WTC11 (cell line): ENCODE data around the gene CSPG4.

Experiments
- ETV6 ChIP-seq: sonication (generic); formaldehyde crosslinking; IDR thresholded peaks from 2 replicates; pipeline ENCODE4 v1.8.1; 2022; ENCODE audit warnings: mild to moderate bottlenecking, missing genetic modification reagents
- GABPB1 ChIP-seq: sonication (generic); formaldehyde crosslinking; IDR thresholded peaks from 2 replicates; pipeline ENCODE4 v1.8.1; 2023; ENCODE audit warnings: mild to moderate bottlenecking, missing genetic modification reagents
- HMGA2 ChIP-seq: fragments of 250-450 bp; sonication (Bioruptor Pico); IDR thresholded peaks from 2 replicates; pipeline ENCODE4 v1.4.0; 2021; ENCODE audit warnings: mild to moderate bottlenecking, moderate library complexity
- JUN ChIP-seq: sonication (generic); formaldehyde crosslinking; IDR thresholded peaks from 2 replicates; pipeline ENCODE4 v1.8.0; 2023; ENCODE audit warnings: mild to moderate bottlenecking, missing genetic modification reagents
- NR3C1 ChIP-seq: sonication (generic); formaldehyde crosslinking; conservative IDR thresholded peaks from 2 replicates; pipeline ENCODE4 v1.8.1; 2023; ENCODE audit warnings: low read depth, mild to moderate bottlenecking, missing genetic modification reagents
- SMAD4 ChIP-seq: sonication (generic); formaldehyde crosslinking; IDR thresholded peaks from 2 replicates; pipeline ENCODE4 v1.8.0; 2022; ENCODE audit warnings: mild to moderate bottlenecking, missing genetic modification reagents
- SP1 ChIP-seq: sonication (generic); formaldehyde crosslinking; conservative IDR thresholded peaks from 2 replicates; pipeline ENCODE4 v1.8.1; 2022; ENCODE audit warnings: missing genetic modification reagents
- ZNF121 ChIP-seq: sonication (generic); formaldehyde crosslinking; IDR thresholded peaks from 2 replicates; pipeline ENCODE4 v1.8.0; 2023; ENCODE audit warnings: missing genetic modification reagents
- ZNF138 ChIP-seq: sonication (generic); formaldehyde crosslinking; conservative IDR thresholded peaks from 2 replicates; pipeline ENCODE4 v1.8.1; 2022; ENCODE audit warnings: mild to moderate bottlenecking, moderate library complexity, missing genetic modification reagents
- TF ChIP-seq, protein P1 (sequence below): fragments of 200-600 bp; IDR thresholded peaks from 2 replicates; pipeline ENCODE4 v1.8.0; 2022; ENCODE audit warnings: antibody characterized with exemption
- TF ChIP-seq, protein P2 (sequence below): sonication (generic); formaldehyde crosslinking; IDR thresholded peaks from 2 replicates; pipeline ENCODE4 v1.8.0; 2022; ENCODE audit warnings: missing genetic modification reagents
- TF ChIP-seq, protein P3 (sequence below): sonication (generic); formaldehyde crosslinking; IDR thresholded peaks from 2 replicates; pipeline ENCODE4 v1.8.0; 2022; ENCODE audit warnings: mild to moderate bottlenecking, missing genetic modification reagents
- TF ChIP-seq, protein P4 (sequence below): sonication (generic); formaldehyde crosslinking; IDR thresholded peaks from 2 replicates; pipeline ENCODE4 v1.8.1; 2022; ENCODE audit warnings: low read depth, mild to moderate bottlenecking, moderate library complexity, missing genetic modification reagents, borderline replicate concordance
- TF ChIP-seq, protein P5 (sequence below): sonication (generic); formaldehyde crosslinking; IDR thresholded peaks from 2 replicates; pipeline ENCODE4 v1.8.1; 2022; ENCODE audit warnings: low read depth, missing genetic modification reagents, borderline replicate concordance

DNA sequence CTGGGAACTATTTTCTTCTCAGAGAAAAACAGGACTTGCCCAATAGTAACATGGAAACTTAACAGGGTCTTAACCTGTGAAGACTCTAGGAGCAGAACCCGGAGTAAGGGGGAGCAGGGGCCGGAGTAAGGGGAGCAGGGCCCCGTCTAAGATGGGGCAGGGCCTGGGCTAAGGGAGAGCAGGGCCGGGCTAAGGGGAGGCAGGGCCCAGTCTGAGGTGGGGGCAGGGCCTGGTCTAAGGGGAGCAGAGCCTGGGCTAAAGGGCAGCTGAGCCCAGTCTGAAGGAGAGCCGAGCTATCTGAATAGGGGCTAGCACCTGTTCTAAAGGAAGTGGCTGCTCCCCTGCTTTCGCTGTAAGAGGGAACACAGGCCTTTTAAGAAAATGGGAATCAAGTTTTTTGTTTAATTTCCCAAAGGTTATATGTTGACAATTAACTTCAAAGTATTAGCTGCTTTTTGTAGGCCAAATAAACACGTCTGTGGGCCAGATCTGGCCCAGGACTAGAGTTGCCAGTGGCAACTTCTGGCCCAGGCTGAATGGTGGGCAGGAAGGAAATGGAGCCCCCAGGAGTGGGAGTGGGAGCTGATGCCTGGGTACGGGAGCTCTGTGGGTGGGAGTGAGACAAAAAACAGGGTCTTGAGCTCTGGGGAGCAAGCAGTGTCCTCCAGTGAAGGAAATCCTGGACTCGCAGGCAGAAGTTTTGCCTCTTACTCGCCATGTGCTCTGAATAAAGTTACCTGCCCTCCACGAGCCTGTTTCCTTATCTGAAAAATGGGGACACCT is 32.5 kb downstream of the CSPG4 start:
- TF ChIP-seq ZNF121 (CRISPR knock-in tag) (no peak), GABPB1 (no peak), ZNF138 (no peak), ETV6 (CRISPR knock-in tag) (no peak), JUN (CRISPR knock-in tag) (no peak), HMGA2 (CRISPR knock-in tag) (no peak), SP1 (CRISPR knock-in tag) (no peak), SMAD4 (CRISPR knock-in tag) (no peak), NR3C1 (CRISPR knock-in tag) (no peak)
- TF ChIP-seq, protein P1, sequence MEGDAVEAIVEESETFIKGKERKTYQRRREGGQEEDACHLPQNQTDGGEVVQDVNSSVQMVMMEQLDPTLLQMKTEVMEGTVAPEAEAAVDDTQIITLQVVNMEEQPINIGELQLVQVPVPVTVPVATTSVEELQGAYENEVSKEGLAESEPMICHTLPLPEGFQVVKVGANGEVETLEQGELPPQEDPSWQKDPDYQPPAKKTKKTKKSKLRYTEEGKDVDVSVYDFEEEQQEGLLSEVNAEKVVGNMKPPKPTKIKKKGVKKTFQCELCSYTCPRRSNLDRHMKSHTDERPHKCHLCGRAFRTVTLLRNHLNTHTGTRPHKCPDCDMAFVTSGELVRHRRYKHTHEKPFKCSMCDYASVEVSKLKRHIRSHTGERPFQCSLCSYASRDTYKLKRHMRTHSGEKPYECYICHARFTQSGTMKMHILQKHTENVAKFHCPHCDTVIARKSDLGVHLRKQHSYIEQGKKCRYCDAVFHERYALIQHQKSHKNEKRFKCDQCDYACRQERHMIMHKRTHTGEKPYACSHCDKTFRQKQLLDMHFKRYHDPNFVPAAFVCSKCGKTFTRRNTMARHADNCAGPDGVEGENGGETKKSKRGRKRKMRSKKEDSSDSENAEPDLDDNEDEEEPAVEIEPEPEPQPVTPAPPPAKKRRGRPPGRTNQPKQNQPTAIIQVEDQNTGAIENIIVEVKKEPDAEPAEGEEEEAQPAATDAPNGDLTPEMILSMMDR = no peak
- TF ChIP-seq, protein P2, sequence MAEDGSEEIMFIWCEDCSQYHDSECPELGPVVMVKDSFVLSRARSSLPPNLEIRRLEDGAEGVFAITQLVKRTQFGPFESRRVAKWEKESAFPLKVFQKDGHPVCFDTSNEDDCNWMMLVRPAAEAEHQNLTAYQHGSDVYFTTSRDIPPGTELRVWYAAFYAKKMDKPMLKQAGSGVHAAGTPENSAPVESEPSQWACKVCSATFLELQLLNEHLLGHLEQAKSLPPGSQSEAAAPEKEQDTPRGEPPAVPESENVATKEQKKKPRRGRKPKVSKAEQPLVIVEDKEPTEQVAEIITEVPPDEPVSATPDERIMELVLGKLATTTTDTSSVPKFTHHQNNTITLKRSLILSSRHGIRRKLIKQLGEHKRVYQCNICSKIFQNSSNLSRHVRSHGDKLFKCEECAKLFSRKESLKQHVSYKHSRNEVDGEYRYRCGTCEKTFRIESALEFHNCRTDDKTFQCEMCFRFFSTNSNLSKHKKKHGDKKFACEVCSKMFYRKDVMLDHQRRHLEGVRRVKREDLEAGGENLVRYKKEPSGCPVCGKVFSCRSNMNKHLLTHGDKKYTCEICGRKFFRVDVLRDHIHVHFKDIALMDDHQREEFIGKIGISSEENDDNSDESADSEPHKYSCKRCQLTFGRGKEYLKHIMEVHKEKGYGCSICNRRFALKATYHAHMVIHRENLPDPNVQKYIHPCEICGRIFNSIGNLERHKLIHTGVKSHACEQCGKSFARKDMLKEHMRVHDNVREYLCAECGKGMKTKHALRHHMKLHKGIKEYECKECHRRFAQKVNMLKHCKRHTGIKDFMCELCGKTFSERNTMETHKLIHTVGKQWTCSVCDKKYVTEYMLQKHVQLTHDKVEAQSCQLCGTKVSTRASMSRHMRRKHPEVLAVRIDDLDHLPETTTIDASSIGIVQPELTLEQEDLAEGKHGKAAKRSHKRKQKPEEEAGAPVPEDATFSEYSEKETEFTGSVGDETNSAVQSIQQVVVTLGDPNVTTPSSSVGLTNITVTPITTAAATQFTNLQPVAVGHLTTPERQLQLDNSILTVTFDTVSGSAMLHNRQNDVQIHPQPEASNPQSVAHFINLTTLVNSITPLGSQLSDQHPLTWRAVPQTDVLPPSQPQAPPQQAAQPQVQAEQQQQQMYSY (CRISPR knock-in tag) = no peak
- TF ChIP-seq, protein P3, sequence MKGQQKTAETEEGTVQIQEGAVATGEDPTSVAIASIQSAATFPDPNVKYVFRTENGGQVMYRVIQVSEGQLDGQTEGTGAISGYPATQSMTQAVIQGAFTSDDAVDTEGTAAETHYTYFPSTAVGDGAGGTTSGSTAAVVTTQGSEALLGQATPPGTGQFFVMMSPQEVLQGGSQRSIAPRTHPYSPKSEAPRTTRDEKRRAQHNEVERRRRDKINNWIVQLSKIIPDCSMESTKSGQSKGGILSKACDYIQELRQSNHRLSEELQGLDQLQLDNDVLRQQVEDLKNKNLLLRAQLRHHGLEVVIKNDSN (CRISPR knock-in tag) = no peak
- TF ChIP-seq, protein P4, sequence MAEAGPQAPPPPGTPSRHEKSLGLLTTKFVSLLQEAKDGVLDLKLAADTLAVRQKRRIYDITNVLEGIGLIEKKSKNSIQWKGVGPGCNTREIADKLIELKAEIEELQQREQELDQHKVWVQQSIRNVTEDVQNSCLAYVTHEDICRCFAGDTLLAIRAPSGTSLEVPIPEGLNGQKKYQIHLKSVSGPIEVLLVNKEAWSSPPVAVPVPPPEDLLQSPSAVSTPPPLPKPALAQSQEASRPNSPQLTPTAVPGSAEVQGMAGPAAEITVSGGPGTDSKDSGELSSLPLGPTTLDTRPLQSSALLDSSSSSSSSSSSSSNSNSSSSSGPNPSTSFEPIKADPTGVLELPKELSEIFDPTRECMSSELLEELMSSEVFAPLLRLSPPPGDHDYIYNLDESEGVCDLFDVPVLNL (CRISPR knock-in tag) = no peak
- TF ChIP-seq, protein P5, sequence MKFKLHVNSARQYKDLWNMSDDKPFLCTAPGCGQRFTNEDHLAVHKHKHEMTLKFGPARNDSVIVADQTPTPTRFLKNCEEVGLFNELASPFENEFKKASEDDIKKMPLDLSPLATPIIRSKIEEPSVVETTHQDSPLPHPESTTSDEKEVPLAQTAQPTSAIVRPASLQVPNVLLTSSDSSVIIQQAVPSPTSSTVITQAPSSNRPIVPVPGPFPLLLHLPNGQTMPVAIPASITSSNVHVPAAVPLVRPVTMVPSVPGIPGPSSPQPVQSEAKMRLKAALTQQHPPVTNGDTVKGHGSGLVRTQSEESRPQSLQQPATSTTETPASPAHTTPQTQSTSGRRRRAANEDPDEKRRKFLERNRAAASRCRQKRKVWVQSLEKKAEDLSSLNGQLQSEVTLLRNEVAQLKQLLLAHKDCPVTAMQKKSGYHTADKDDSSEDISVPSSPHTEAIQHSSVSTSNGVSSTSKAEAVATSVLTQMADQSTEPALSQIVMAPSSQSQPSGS (CRISPR knock-in tag) = no peak
